ENCODE data around the gene FAM120A. TPM values are rescaled to one million over a fixed set of nuclear protein-coding genes. Genes with fewer than 3 reads are reported as not detected.

Gene FAM120A
- total RNA-seq, 1 experiment from 2014 or later = 39.5 TPM

Other genes starting within 250 kb of the FAM120A start
- gene FAM120AOS, start 1.9 kb downstream of the FAM120A start, total RNA-seq (2014; rRNA removed; shearing (Covaris generic)) = 24.3 and 28.6 TPM in 2 replicates
- 5.8 and 8.2 TPM in 2 replicates for gene PHF2, start 124.9 kb downstream of the FAM120A start, total RNA-seq (2014; rRNA removed; shearing (Covaris generic))